Amygdala (tissue), 56 donors: ENCODE measurements around the gene TAOK1.

Experiments used
- DNase-seq, 56 donors: peaks; one replicate each; lab custom pipeline; 2025; lab: John Stamatoyannopoulos, UW

Gene TAOK1

GRCh38 chr17:29578626-29579485 is 188.7 kb downstream of the TAOK1 start:
- DNase-seq = no peak

GRCh38 chr17:29579866-29580771 is 190.0 kb downstream of the TAOK1 start:
- peak in 55 of 56 donors; percentile 48 to 95 (median 80) for DNase-seq

GRCh38 chr17:29581583-29582253 is 191.6 kb downstream of the TAOK1 start:
- DNase-seq = peak in 9 of 56 donors; percentile 26 to 48 (median 37)

- no peak for DNase-seq
Measured at GRCh38 chr17:29582254-29582765, 192.1 kb downstream of the TAOK1 start.

- peak in 48 of 56 donors; percentile 32 to 90 (median 70) for DNase-seq
Measured at GRCh38 chr17:29582772-29583171, 192.6 kb downstream of the TAOK1 start.

GRCh38 chr17:29583324-29584248 is 193.4 kb downstream of the TAOK1 start:
- DNase-seq = no peak

GRCh38 chr17:29584452-29585079 is 194.4 kb downstream of the TAOK1 start:
- peak in 49 of 56 donors; percentile 33 to 89 (median 71) for DNase-seq

- no peak for DNase-seq
Measured at GRCh38 chr17:29585080-29585751, 195.1 kb downstream of the TAOK1 start.

GRCh38 chr17:29586676-29587469 is 196.7 kb downstream of the TAOK1 start:
- no peak for DNase-seq

- no peak for DNase-seq
Measured at GRCh38 chr17:29587591-29587990, 197.4 kb downstream of the TAOK1 start.

- DNase-seq = no peak
Measured at GRCh38 chr17:29588017-29588561, 197.9 kb downstream of the TAOK1 start.

GRCh38 chr17:29588562-29589411 is 198.6 kb downstream of the TAOK1 start:
- DNase-seq = peak in 16 of 56 donors; percentile 22 to 55 (median 38)

GRCh38 chr17:29589524-29590410 is 199.6 kb downstream of the TAOK1 start, which contains the start of gene GIT1:
Gene GIT1 (minus strand): TSS chr17:29589648. CDS start chr17:29589378, 270 bp downstream.
- peak in 49 of 56 donors; percentile 28 to 90 (median 72) for DNase-seq

GRCh38 chr17:29590411-29591145 is 200.4 kb downstream of the TAOK1 start:
- DNase-seq = peak in 15 of 56 donors; percentile 28 to 70 (median 57)
